Right atrium auricular region (tissue), 2 donors: ENCODE results near the gene CDNF. TPM values are rescaled to one million over a fixed set of nuclear protein-coding genes. Genes with fewer than 3 reads are reported as not detected.

Experiments
- DNase-seq: peaks from one replicate; pipeline ENCODE4 v3.0.0-alpha.2; 2019; ENCODE audit warnings: low spot score
- H3K27ac ChIP-seq, 2 donors: fragments of 200-600 bp; sonication (generic); 1 replicate in 1 of 2; 2 replicates in 1 of 2; pipeline ENCODE4 v1.5.1; 2016 to 2019
- H3K27me3 ChIP-seq, 2 donors: fragments of 200-600 bp; sonication (generic); one replicate each; pipeline versions ENCODE4 v1.5.1 to v1.6.0; 2017 to 2019
- H3K36me3 ChIP-seq: fragments of 200-600 bp; sonication (generic); one replicate; pipeline ENCODE4 v1.5.1; 2016
- H3K4me1 ChIP-seq, 2 donors: fragments of 200-600 bp; sonication (generic); one replicate each; pipeline versions ENCODE4 v1.5.1 to v1.6.0; 2017 to 2019
- H3K4me3 ChIP-seq, 2 donors: fragments of 200-600 bp; sonication (generic); 1 replicate in 1 of 2; 2 replicates in 1 of 2; pipeline ENCODE4 v1.5.1; 2017 to 2019; ENCODE audit warnings: mild to moderate bottlenecking in 1 of 2, moderate library complexity in 1 of 2
- H3K9me3 ChIP-seq, 2 donors: fragments of 200-600 bp; sonication (generic); one replicate each; pipeline ENCODE4 v1.5.1; 2019
- CTCF ChIP-seq, 2 donors: fragments of 200-600 bp; sonication (generic); IDR thresholded peaks; one replicate each; pipeline ENCODE4 v1.5.1; 2019; ENCODE audit warnings: antibody characterized with exemption in 2 of 2
- total RNA-seq, 2 donors: library from RNA; depleted of rRNA; stranded (reverse); fragments of >200 nt; gene quantifications; one replicate each; pipeline ENCODE4 v1.1.0, GENCODE V29; 2016

CDNF gene
- total RNA-seq, 2 donors from 2014 or later, result 1.1 to 3.3 TPM

DNA sequence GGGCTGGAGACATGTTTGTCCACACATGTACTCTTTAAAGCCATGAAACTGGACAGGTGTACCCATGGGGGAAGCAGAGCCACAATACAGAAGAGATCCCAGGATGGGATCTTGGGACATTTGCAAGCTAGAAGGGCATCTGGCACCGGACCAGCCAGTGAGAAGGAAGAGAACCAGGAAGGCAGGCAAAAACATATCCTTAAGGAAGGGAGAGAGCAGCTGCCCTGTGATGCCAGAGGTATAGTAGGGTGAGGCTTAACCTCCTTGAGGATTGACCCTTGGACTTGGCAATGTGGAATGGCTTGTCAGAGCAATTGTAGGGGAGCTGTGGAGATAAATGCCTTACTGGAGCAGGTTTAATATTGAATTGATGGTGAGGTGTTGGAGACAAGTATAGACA lies 23.0 kb upstream of the CDNF start:
- Histone ChIP-seq H3K36me3 (peaks cover 15% of the 10 kb centered on the region), H3K27me3 (no peaks in the 10 kb centered on the region), H3K9me3 (no peaks in the 10 kb centered on the region), H3K27ac (no peak overlapping the region), H3K4me1 (no peaks in the 10 kb centered on the region), H3K4me3 (no peak overlapping the region)
- DNase-seq, result no peak
- TF ChIP-seq CTCF (IDR thresholded peaks at IDR 0.05), result no peak

GRCh38 chr10:14859775-14860174 lies 21.9 kb upstream of the CDNF start:
- peaks cover 17% of the 10 kb centered on the region for H3K36me3 ChIP-seq
- H3K4me3 ChIP-seq, result no peak overlapping the region
- no peaks in the 10 kb centered on the region for H3K27me3 ChIP-seq
- no peaks in the 10 kb centered on the region for H3K4me1 ChIP-seq
- TF ChIP-seq CTCF (IDR thresholded peaks at IDR 0.05), result no peak
- DNase-seq, result no peak
- no peak overlapping the region for H3K27ac ChIP-seq
- no peaks in the 10 kb centered on the region for H3K9me3 ChIP-seq

- H3K4me3 ChIP-seq, result no peak overlapping the region
- H3K27me3 ChIP-seq, result no peaks in the 10 kb centered on the region
- no peak for TF ChIP-seq CTCF (IDR thresholded peaks at IDR 0.05)
- no peak overlapping the region for H3K27ac ChIP-seq
- no peaks in the 10 kb centered on the region for H3K4me1 ChIP-seq
- H3K36me3 ChIP-seq, result peaks cover 19% of the 10 kb centered on the region
- H3K9me3 ChIP-seq, result no peaks in the 10 kb centered on the region
- no peak for DNase-seq
These were observed 21.2 kb upstream of the CDNF start for GRCh38 chr10:14859043-14859442.

GRCh38 chr10:14858338-14858960 lies 20.6 kb upstream of the CDNF start:
- H3K9me3 ChIP-seq, result no peaks in the 10 kb centered on the region
- no peak for DNase-seq
- H3K27me3 ChIP-seq, result no peaks in the 10 kb centered on the region
- no peak overlapping the region for H3K4me3 ChIP-seq
- TF ChIP-seq CTCF (IDR thresholded peaks at IDR 0.05), result no peak
- peaks cover 25% of the 10 kb centered on the region for H3K36me3 ChIP-seq
- H3K27ac ChIP-seq, result no peak overlapping the region
- no peaks in the 10 kb centered on the region for H3K4me1 ChIP-seq

GRCh38 chr10:14855453-14855852 lies 17.6 kb upstream of the CDNF start:
- no peaks in the 10 kb centered on the region for H3K27me3 ChIP-seq
- no peak for DNase-seq
- H3K27ac ChIP-seq, result no peak overlapping the region
- no peaks in the 10 kb centered on the region for H3K9me3 ChIP-seq
- no peak for TF ChIP-seq CTCF (IDR thresholded peaks at IDR 0.05)
- no peaks in the 10 kb centered on the region for H3K4me1 ChIP-seq
- peaks cover 35% of the 10 kb centered on the region for H3K36me3 ChIP-seq
- no peak overlapping the region for H3K4me3 ChIP-seq

DNA sequence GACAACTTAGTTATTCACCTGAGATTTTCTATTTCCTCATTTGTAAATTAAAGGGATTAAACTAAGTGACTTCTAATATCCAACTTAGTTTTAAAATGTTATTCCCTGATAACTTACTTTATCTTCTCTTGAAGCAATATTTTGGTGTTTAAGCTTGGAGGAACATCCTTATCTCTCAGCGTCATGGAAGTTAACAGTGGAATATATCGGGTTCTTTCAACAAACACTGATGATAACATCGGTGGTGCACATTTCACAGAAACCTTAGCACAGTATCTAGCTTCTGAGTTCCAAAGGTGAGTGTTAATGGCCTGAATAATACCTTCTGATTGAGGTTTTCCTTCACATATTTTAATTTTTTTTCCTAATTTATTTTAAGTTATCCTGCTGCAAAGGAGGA lies 14.4 kb upstream of the CDNF start:
- Histone ChIP-seq H3K36me3 (peaks cover 39% of the 10 kb centered on the region), H3K4me3 (no peak overlapping the region), H3K9me3 (no peaks in the 10 kb centered on the region), H3K4me1 (no peaks in the 10 kb centered on the region), H3K27ac (no peak overlapping the region), H3K27me3 (no peaks in the 10 kb centered on the region)
- DNase-seq, result no peak
- TF ChIP-seq CTCF (IDR thresholded peaks at IDR 0.05), result no peak
